Pancreas (tissue), 10 donors: ENCODE measurements around the gene GALP. TPM values are rescaled to one million over a fixed set of nuclear protein-coding genes. Genes with fewer than 3 reads are reported as not detected.
"Not testable (repeated sequence)": the region's sequence is repeated elsewhere in the genome, so short reads cannot be mapped to it uniquely, and the experiment has no call there.

ENCODE experiments used
- ATAC-seq, 4 donors: fragments of 200-7000 bp; cut with Tn5 transposase; one replicate each; pipeline versions ENCODE4 v1.8.0 to v1.9.1; 2020; ENCODE audit warnings: mild to moderate bottlenecking in 4 of 4, moderate library complexity in 4 of 4
- DNase-seq, 6 donors: peaks; one replicate each; pipeline ENCODE4 v3.0.0-alpha.2; 2020
- FAIRE-seq: peaks from 2 replicates; lab custom pipeline; 2012; peaks lifted over from hg19 to GRCh38; lab: Jason Lieb, UNC
- H3K27ac ChIP-seq, 4 donors: fragments of 200-600 bp; sonication (generic); 1 replicate in 3 of 4; 2 replicates in 1 of 4; pipeline versions ENCODE4 v1.5.0 to v1.8.0; 2020
- H3K27me3 ChIP-seq, 4 donors: fragments of 200-600 bp; one replicate each; pipeline ENCODE4 v1.8.0; 2021
- H3K36me3 ChIP-seq, 3 donors: fragments of 200-600 bp; sonication (generic) in 1 of 3; one replicate each; pipeline versions ENCODE4 v1.5.0 to v1.8.0; 2020 to 2021
- H3K4me1 ChIP-seq, 3 donors: fragments of 200-600 bp; one replicate each; pipeline ENCODE4 v1.8.0; 2021
- H3K4me3 ChIP-seq, 4 donors: fragments of 200-600 bp; sonication (generic) in 2 of 4; one replicate each; pipeline versions ENCODE4 v1.5.0 to v1.8.0; 2020 to 2021
- H3K9me3 ChIP-seq, 4 donors: fragments of 200-600 bp; one replicate each; pipeline ENCODE4 v1.8.0; 2021
- WGBS, 2 donors: extraction: QIAGEN DNeasy Blood & Tissue Kit; methylation state at CpG; one replicate each; pipeline ENCODE4 v1.1.7; 2013; 5-methylcytosine and 5-hydroxymethylcytosine counted together
- intact Hi-C, 3 donors: fragments of 100-400 bp; cut with DNase I; formaldehyde crosslinking; loops; one replicate each; pipeline versions ENCODE4 v1.11.1 to v1.14.2; 2022
- polyA plus RNA-seq, 2 donors: library from polyadenylated mRNA; stranded (reverse); fragments of 200-250 nt; gene quantifications; one replicate each; pipeline ENCODE4 v1.2.3, GENCODE V29; 2013
- total RNA-seq, 6 donors: library from RNA; stranded (reverse); fragmentation: NEBNext Ultra II Directional in 4 of 6; extraction: Animal tissue kit (Norgen Biotek cat#: 25700) in 4 of 6; gene quantifications; one replicate each; pipeline versions ENCODE4 v1.2.1 to v1.2.4, GENCODE V29; 2021 to 2023
- TF ChIP-seq, protein P1 (sequence below), 4 donors: fragments of 200-600 bp; sonication (generic) in 3 of 4; IDR thresholded peaks; one replicate each; pipeline versions ENCODE4 v1.5.0 to v1.8.0; 2021; ENCODE audit warnings: antibody characterized with exemption in 4 of 4
- donor health status: healthy with polysubstance abuse.
- donor health status: DM: no; HTN: no; CAD: no; lungs with moderate emphysema.
- donor health status: DM: no; HTN: no; CAD: no.
- donor health status: control.
- donor health status: control.
- donor health status: Bipolar disorder and iron deficiency.
- donor health status: DM: yes; HTN: yes; CAD: no.
- donor health status: DM: no; HTN: no; CAD: no.
- donor health status: DM: no; HTN: no; CAD: no.
- donor health status: DM: yes; HTN: yes; CAD: no.

GALP gene
- total and polyA plus RNA-seq, 8 donors, result not detected

- peak overlapping the region; percentile 50 to 61 (median 54) for H3K27ac ChIP-seq
- H3K9me3 ChIP-seq, result no peaks in the 10 kb centered on the region
- H3K4me3 ChIP-seq, result peak overlapping the region in 3 of 4 donors; percentile 14 to 38 (median 24)
- WGBS, 2 donors, result 45 to 46% methylated on average over 22 of the region's 22 CpGs
- peaks cover 47 to 52% (median 48%) of the 10 kb centered on the region in 3 donors for H3K4me1 ChIP-seq
- intact Hi-C loops, result no loop called here
- ATAC-seq (peak in 3 of 4 donors; percentile 18 to 34 (median 23)), FAIRE-seq (no peak), DNase-seq (peak in 1 of 6 donors; percentile 76)
- no peaks in the 10 kb centered on the region for H3K36me3 ChIP-seq
- no peaks in the 10 kb centered on the region for H3K27me3 ChIP-seq
- TF ChIP-seq, protein P1, sequence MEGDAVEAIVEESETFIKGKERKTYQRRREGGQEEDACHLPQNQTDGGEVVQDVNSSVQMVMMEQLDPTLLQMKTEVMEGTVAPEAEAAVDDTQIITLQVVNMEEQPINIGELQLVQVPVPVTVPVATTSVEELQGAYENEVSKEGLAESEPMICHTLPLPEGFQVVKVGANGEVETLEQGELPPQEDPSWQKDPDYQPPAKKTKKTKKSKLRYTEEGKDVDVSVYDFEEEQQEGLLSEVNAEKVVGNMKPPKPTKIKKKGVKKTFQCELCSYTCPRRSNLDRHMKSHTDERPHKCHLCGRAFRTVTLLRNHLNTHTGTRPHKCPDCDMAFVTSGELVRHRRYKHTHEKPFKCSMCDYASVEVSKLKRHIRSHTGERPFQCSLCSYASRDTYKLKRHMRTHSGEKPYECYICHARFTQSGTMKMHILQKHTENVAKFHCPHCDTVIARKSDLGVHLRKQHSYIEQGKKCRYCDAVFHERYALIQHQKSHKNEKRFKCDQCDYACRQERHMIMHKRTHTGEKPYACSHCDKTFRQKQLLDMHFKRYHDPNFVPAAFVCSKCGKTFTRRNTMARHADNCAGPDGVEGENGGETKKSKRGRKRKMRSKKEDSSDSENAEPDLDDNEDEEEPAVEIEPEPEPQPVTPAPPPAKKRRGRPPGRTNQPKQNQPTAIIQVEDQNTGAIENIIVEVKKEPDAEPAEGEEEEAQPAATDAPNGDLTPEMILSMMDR (IDR thresholded peaks at IDR 0.05), result no peak
Measured at GRCh38 chr19:56147307-56147706, 28.5 kb upstream of the GALP start.

- 94 to 96% methylated on average over 15 of the region's 15 CpGs for WGBS, 2 donors
- no peaks in the 10 kb centered on the region for H3K36me3 ChIP-seq
- peak overlapping the region in 1 of 4 donors; percentile 50 for H3K27ac ChIP-seq
- no peak overlapping the region for H3K4me3 ChIP-seq
- intact Hi-C loops, result no loop called here
- H3K9me3 ChIP-seq, result no peaks in the 10 kb centered on the region
- ATAC-seq (no peak), DNase-seq (no peak), FAIRE-seq (no peak)
- H3K4me1 ChIP-seq, result peaks cover 41 to 52% (median 48%) of the 10 kb centered on the region in 3 donors
- no peaks in the 10 kb centered on the region for H3K27me3 ChIP-seq
- TF ChIP-seq, protein P1 (IDR thresholded peaks at IDR 0.05), result no peak
Measured at GRCh38 chr19:56148096-56148495, 27.7 kb upstream of the GALP start.

GRCh38 chr19:56148955-56149655 is 26.7 kb upstream of the GALP start:
- intact Hi-C loops, H3K27me3 ChIP-seq, FAIRE-seq, ATAC-seq, H3K36me3 ChIP-seq, H3K9me3 ChIP-seq, H3K27ac ChIP-seq, DNase-seq, H3K4me3 ChIP-seq: not testable (repeated sequence)
- WGBS, 2 donors, result 92 to 93% methylated on average over 12 of the region's 12 CpGs
- peaks cover 37 to 48% (median 45%) of the 10 kb centered on the region in 3 donors for H3K4me1 ChIP-seq

- no peak for FAIRE-seq
- no peak for DNase-seq
- ATAC-seq, result no peak
- no peak overlapping the region for H3K4me3 ChIP-seq
- TF ChIP-seq, protein P1 (IDR thresholded peaks at IDR 0.05), result no peak
- H3K27ac ChIP-seq, result no peak overlapping the region
- no peaks in the 10 kb centered on the region for H3K36me3 ChIP-seq
- H3K9me3 ChIP-seq, result no peaks in the 10 kb centered on the region
- peaks cover 35 to 43% (median 40%) of the 10 kb centered on the region in 3 donors for H3K4me1 ChIP-seq
- H3K27me3 ChIP-seq, result no peaks in the 10 kb centered on the region
- WGBS, 2 donors, result 88 to 92% methylated on average over 5 of the region's 5 CpGs
- intact Hi-C loops, result loop anchor here in 2 of 3 donors (5.0 to 10.0 kb wide), 2 partner anchors 42 to 45 kb away; no protein-coding TSS in a partner anchor
Measured at GRCh38 chr19:56149656-56150038, 26.2 kb upstream of the GALP start.

GRCh38 chr19:56150358-56150757 is 25.4 kb upstream of the GALP start:
- ATAC-seq, result no peak
- TF ChIP-seq, protein P1 (IDR thresholded peaks at IDR 0.05), result no peak
- WGBS, 2 donors, result 70 to 73% methylated on average over 11 of the region's 11 CpGs
- intact Hi-C loops, result loop anchor here in 2 of 3 donors (5.0 to 10.0 kb wide), 2 partner anchors 43 to 46 kb away; no protein-coding TSS in a partner anchor
- no peak overlapping the region for H3K27ac ChIP-seq
- H3K36me3 ChIP-seq, result peaks cover 0 to 3% (median 0%) of the 10 kb centered on the region in 3 donors
- no peak overlapping the region for H3K4me3 ChIP-seq
- no peaks in the 10 kb centered on the region for H3K27me3 ChIP-seq
- FAIRE-seq, result no peak
- H3K4me1 ChIP-seq, result peaks cover 29 to 36% (median 33%) of the 10 kb centered on the region in 3 donors
- no peaks in the 10 kb centered on the region for H3K9me3 ChIP-seq
- no peak for DNase-seq
